Activated naive CD8-positive, alpha-beta T cell treated with anti-CD3 and anti-CD28 coated beads, Interleukin-2, amount 10 ng/mL, durations not matched to agents 7 days and 5 days (primary cell): ENCODE measurements around the gene UVRAG. TPM values are rescaled to one million over a fixed set of nuclear protein-coding genes. Genes with fewer than 3 reads are reported as not detected.
"Not testable (repeated sequence)": the region's sequence is repeated elsewhere in the genome, so short reads cannot be mapped to it uniquely, and the experiment has no call there.

Experiments
- ATAC-seq: fragments of 150-1000 bp; cut with Tn5 transposase; one replicate; pipeline ENCODE4 v1.10.0; 2021; ENCODE audit warnings: low read depth, moderate library complexity
- POLR2A ChIA-PET: fragments of 350-600 bp; sonication (Branson Sonifier 250); formaldehyde crosslinking; loops from one replicate; lab custom pipeline; 2021; ENCODE audit warnings: antibody characterized with exemption; lab: Charles Lee
- DNase-seq: peaks from one replicate; pipeline ENCODE4 v3.0.0; 2021
- H3K27ac Mint-ChIP-seq: one replicate; pipeline ENCODE4 v1.8.0; 2022; ENCODE audit warnings: mild to moderate bottlenecking, mixed read lengths
- H3K27me3 Mint-ChIP-seq: one replicate; pipeline ENCODE4 v1.8.0; 2022; ENCODE audit warnings: mild to moderate bottlenecking, moderate library complexity, mixed read lengths
- H3K36me3 Mint-ChIP-seq: one replicate; pipeline ENCODE4 v1.8.0; 2021; ENCODE audit warnings: mild to moderate bottlenecking, mixed read lengths
- H3K4me1 Mint-ChIP-seq: one replicate; pipeline ENCODE4 v1.8.0; 2021; ENCODE audit warnings: mixed read lengths
- H3K4me3 Mint-ChIP-seq: one replicate; pipeline ENCODE4 v1.8.0; 2022; ENCODE audit warnings: mild to moderate bottlenecking, moderate library complexity, mixed read lengths
- H3K9me3 Mint-ChIP-seq: one replicate; pipeline ENCODE4 v1.8.0; 2021; ENCODE audit warnings: mixed read lengths
- total RNA-seq, 2 experiments: library from RNA; stranded (reverse); gene quantifications; one replicate each; pipeline ENCODE4 v1.2.3, GENCODE V29; 2021

UVRAG gene
- total RNA-seq, 2 experiments from 2014 or later: 22.3 to 22.6 TPM

DNA sequence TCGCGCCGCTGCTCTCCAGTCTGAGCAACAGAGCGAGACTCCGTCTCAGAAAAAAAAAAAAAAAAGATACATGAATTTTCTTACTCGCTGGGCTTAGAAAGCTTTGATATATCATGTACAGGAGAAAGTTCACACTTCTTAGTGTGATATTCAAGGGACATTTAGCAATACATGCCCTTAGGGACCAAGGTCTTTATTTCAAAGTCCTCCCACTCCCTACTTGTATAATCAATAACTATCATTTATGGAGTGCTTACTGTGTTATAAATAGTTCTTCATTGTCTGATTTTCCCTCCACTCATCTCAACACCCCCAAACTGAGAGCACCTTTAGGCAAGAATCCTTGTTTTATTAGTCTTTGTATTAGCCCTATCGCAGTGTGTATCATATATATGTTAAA lies 103.3 kb downstream of the UVRAG start:
- Mint-ChIP-seq H3K27me3 (no peaks in the 10 kb centered on the region), H3K9me3 (no peaks in the 10 kb centered on the region), H3K36me3 (peaks cover 17% of the 10 kb centered on the region), H3K4me3 (no peak overlapping the region), H3K4me1 (peaks cover 9% of the 10 kb centered on the region), H3K27ac (no peak overlapping the region)
- POLR2A ChIA-PET: no interaction called here
- no peak for ATAC-seq
- no peak for DNase-seq

- no peaks in the 10 kb centered on the region for H3K27me3 Mint-ChIP-seq
- POLR2A ChIA-PET: no interaction called here
- H3K4me3 Mint-ChIP-seq: no peak overlapping the region
- ATAC-seq (no peak), DNase-seq (no peak)
- no peaks in the 10 kb centered on the region for H3K9me3 Mint-ChIP-seq
- no peak overlapping the region for H3K27ac Mint-ChIP-seq
- H3K36me3 Mint-ChIP-seq: peaks cover 13% of the 10 kb centered on the region
- peaks cover 5% of the 10 kb centered on the region for H3K4me1 Mint-ChIP-seq
These were observed 104.5 kb downstream of the UVRAG start for GRCh38 chr11:75919525-75919924.

- Mint-ChIP-seq H3K27me3 (no peaks in the 10 kb centered on the region), H3K9me3 (no peaks in the 10 kb centered on the region), H3K4me3 (no peak overlapping the region), H3K4me1 (peaks cover 5% of the 10 kb centered on the region), H3K36me3 (peaks cover 13% of the 10 kb centered on the region), H3K27ac (no peak overlapping the region)
- no peak for DNase-seq
- no peak for ATAC-seq
- POLR2A ChIA-PET: no interaction called here
These were observed 105.8 kb downstream of the UVRAG start for GRCh38 chr11:75920848-75921247.

DNA sequence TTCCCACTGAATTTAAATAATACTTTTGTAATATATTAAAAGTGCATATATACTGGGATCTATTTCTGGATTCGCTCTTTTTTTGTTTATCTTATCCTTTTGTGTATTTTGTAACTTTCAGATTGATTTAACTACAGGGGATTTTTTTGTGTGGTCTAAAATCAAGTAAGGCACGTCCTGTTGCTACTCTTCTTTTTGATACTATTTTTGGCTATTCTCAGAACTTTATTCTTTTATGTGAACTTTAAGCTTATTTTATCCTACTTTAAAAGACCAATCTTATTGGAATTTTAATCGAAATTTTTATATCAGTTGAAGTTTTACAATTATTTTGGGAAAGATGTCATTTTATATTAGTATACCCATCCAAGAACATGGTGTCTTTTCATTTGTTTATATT lies 106.8 kb downstream of the UVRAG start:
- no peak overlapping the region for H3K27ac Mint-ChIP-seq
- peaks cover 3% of the 10 kb centered on the region for H3K4me1 Mint-ChIP-seq
- no peaks in the 10 kb centered on the region for H3K27me3 Mint-ChIP-seq
- H3K4me3 Mint-ChIP-seq: no peak overlapping the region
- peaks cover 10% of the 10 kb centered on the region for H3K36me3 Mint-ChIP-seq
- no peak for ATAC-seq
- H3K9me3 Mint-ChIP-seq: no peaks in the 10 kb centered on the region
- POLR2A ChIA-PET: no interaction called here
- DNase-seq: no peak

GRCh38 chr11:75924966-75925784 lies 110.2 kb downstream of the UVRAG start:
- peaks cover 3% of the 10 kb centered on the region for H3K36me3 Mint-ChIP-seq
- H3K4me1 Mint-ChIP-seq: peaks cover 3% of the 10 kb centered on the region
- ATAC-seq (no peak), DNase-seq (no peak)
- H3K4me3 Mint-ChIP-seq: no peak overlapping the region
- POLR2A ChIA-PET: no interaction called here
- H3K27me3 Mint-ChIP-seq: no peaks in the 10 kb centered on the region
- no peak overlapping the region for H3K27ac Mint-ChIP-seq
- no peaks in the 10 kb centered on the region for H3K9me3 Mint-ChIP-seq

DNA sequence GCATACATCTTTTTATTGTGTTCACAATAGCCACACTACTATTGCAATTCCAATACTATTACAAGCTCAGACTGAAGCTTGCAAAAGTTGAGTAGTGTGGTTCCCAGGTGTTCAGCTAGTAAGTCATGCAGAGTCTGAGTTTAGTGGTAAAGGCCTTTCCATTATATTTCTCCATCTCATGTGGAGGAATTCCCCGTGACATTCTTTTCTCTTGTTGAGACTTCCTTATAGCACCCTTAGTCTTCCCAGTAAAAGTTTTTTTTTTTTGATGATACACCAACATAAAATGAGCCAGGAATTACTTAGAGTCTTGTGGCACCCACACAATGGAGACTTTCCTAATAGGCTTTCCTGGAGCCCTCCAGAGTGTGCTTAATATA lies 110.8 kb downstream of the UVRAG start:
- POLR2A ChIA-PET: no interaction called here

DNA sequence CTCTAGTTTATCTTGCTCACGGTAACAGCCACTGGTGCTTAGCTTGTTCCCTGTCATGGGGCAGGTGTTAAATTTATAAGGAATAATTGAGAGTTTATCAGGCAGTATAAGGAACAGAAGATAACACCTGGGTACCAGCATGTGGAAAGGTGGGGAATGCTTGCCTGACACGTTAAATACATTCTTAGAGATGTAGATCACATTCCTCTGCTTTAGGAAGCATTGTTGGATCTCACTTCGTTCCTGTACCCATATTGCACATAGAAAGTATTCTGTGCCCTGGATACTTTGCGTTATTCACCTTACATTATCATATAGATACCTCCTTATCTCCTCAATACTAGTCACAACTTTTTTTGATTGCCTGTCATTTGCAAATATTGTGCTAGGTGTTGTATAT lies 114.7 kb downstream of the UVRAG start:
- H3K27ac Mint-ChIP-seq: no peak overlapping the region
- no peaks in the 10 kb centered on the region for H3K9me3 Mint-ChIP-seq
- DNase-seq: no peak
- POLR2A ChIA-PET: no interaction called here
- H3K27me3 Mint-ChIP-seq: no peaks in the 10 kb centered on the region
- H3K36me3 Mint-ChIP-seq: peaks cover 6% of the 10 kb centered on the region
- H3K4me3 Mint-ChIP-seq: no peak overlapping the region
- no peaks in the 10 kb centered on the region for H3K4me1 Mint-ChIP-seq
- no peak for ATAC-seq

More for the DNA sequence above, 110.8 kb downstream of the UVRAG start:
- H3K27ac Mint-ChIP-seq: no peak overlapping the region
- DNase-seq (no peak), ATAC-seq (no peak)
- no peaks in the 10 kb centered on the region for H3K9me3 Mint-ChIP-seq
- no peaks in the 10 kb centered on the region for H3K36me3 Mint-ChIP-seq
- no peaks in the 10 kb centered on the region for H3K27me3 Mint-ChIP-seq
- H3K4me1 Mint-ChIP-seq: peaks cover 3% of the 10 kb centered on the region
- no peak overlapping the region for H3K4me3 Mint-ChIP-seq

GRCh38 chr11:75930534-75930933 lies 115.5 kb downstream of the UVRAG start:
- Mint-ChIP-seq H3K9me3 (no peaks in the 10 kb centered on the region), H3K27me3 (no peaks in the 10 kb centered on the region), H3K36me3 (peaks cover 6% of the 10 kb centered on the region), H3K27ac (no peak overlapping the region), H3K4me1 (no peaks in the 10 kb centered on the region), H3K4me3 (no peak overlapping the region)
- POLR2A ChIA-PET: no interaction called here
- no peak for ATAC-seq
- no peak for DNase-seq

GRCh38 chr11:75931124-75931523 lies 116.1 kb downstream of the UVRAG start:
- POLR2A ChIA-PET: no interaction called here
- no peaks in the 10 kb centered on the region for H3K27me3 Mint-ChIP-seq
- H3K4me3 Mint-ChIP-seq: no peak overlapping the region
- no peaks in the 10 kb centered on the region for H3K4me1 Mint-ChIP-seq
- no peaks in the 10 kb centered on the region for H3K9me3 Mint-ChIP-seq
- H3K27ac Mint-ChIP-seq: no peak overlapping the region
- H3K36me3 Mint-ChIP-seq: peaks cover 6% of the 10 kb centered on the region
- no peak for ATAC-seq
- no peak for DNase-seq

DNA sequence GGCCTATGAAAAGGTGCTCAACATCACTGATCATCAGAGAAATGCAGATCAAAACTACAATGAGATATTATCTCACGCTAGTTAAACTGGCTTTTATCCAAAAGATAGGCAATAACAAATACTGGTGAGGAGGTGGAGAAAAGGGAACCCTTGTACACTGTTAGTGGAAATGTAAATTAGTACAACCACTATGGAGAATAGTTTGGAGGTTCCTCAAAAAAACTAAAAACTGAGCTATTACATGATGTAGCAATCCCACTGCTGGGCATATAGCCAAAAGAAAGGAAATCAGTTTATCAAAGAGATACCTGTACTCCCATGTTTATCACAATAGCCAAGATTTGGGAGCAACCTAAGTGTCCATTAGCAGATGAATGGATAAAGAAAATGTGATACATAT lies 118.7 kb downstream of the UVRAG start:
- POLR2A ChIA-PET, DNase-seq, H3K4me1 Mint-ChIP-seq, ATAC-seq, H3K9me3 Mint-ChIP-seq, H3K4me3 Mint-ChIP-seq, H3K27me3 Mint-ChIP-seq, H3K36me3 Mint-ChIP-seq, H3K27ac Mint-ChIP-seq: not testable (repeated sequence)

DNA sequence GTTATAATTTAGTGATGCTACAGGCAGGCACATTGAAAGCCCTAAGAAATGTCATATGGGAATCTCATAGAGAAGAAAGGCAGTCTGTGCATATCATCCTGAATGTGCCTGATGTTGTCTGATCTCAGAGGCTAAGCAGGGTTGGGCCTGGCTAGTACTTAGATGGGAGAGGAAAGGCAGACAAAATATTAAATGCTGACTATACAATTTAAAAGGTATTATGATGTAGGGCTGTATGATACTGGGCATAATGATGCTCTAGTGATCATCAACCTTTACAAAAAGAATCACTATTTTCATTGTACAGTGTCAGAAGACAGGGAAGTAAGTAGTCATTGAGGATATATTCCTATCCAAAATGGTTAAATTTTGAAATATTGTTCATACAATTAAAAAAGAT lies 119.8 kb downstream of the UVRAG start:
- Mint-ChIP-seq H3K36me3 (peaks cover 6% of the 10 kb centered on the region), H3K9me3 (no peaks in the 10 kb centered on the region), H3K27ac (no peak overlapping the region), H3K4me3 (no peak overlapping the region), H3K27me3 (no peaks in the 10 kb centered on the region), H3K4me1 (peaks cover under 1% of the 10 kb centered on the region)
- ATAC-seq: no peak
- POLR2A ChIA-PET: no interaction called here
- no peak for DNase-seq

- H3K4me3 Mint-ChIP-seq: no peak overlapping the region
- H3K27me3 Mint-ChIP-seq: no peaks in the 10 kb centered on the region
- H3K9me3 Mint-ChIP-seq: no peaks in the 10 kb centered on the region
- H3K36me3 Mint-ChIP-seq: peaks cover 2% of the 10 kb centered on the region
- ATAC-seq (no peak), DNase-seq (no peak)
- POLR2A ChIA-PET: no interaction called here
- no peak overlapping the region for H3K27ac Mint-ChIP-seq
- peaks cover 2% of the 10 kb centered on the region for H3K4me1 Mint-ChIP-seq
These were observed 123.5 kb downstream of the UVRAG start for GRCh38 chr11:75938543-75938942.

DNA sequence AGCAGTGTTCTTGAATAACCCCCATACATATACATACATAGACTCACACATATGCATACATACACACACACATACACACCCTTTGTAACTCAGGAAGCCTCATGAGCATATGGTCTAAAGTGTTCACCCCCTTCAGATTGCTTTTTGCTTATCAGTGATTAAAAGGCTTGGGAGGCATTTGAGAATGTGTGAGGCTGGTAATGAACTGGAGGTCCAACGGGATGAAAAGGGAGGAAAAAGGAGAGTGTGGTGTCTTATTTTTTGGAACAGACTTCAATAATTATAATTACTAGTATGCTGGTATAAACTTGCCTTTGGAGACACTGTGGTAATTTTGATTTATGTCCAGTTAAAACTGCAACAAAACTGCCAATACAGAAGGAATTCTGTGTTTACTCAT lies 124.5 kb downstream of the UVRAG start:
- H3K4me3 Mint-ChIP-seq: no peak overlapping the region
- POLR2A ChIA-PET: no interaction called here
- H3K4me1 Mint-ChIP-seq: peaks cover 2% of the 10 kb centered on the region
- H3K36me3 Mint-ChIP-seq: no peaks in the 10 kb centered on the region
- ATAC-seq: no peak
- no peaks in the 10 kb centered on the region for H3K27me3 Mint-ChIP-seq
- DNase-seq: no peak
- no peaks in the 10 kb centered on the region for H3K9me3 Mint-ChIP-seq
- no peak overlapping the region for H3K27ac Mint-ChIP-seq

- H3K36me3 Mint-ChIP-seq: no peaks in the 10 kb centered on the region
- H3K9me3 Mint-ChIP-seq: no peaks in the 10 kb centered on the region
- no peaks in the 10 kb centered on the region for H3K27me3 Mint-ChIP-seq
- no peak overlapping the region for H3K27ac Mint-ChIP-seq
- peaks cover 2% of the 10 kb centered on the region for H3K4me1 Mint-ChIP-seq
- DNase-seq: no peak
- ATAC-seq: no peak
- POLR2A ChIA-PET: no interaction called here
- no peak overlapping the region for H3K4me3 Mint-ChIP-seq
These were observed 125.0 kb downstream of the UVRAG start for GRCh38 chr11:75939992-75940391.
